GM03348 (cell line): ENCODE measurements around the gene PTPRN2.

Experiments used
- DNase-seq: peaks from one replicate; pipeline ENCODE4 v3.0.0; 2012; ENCODE audit warnings: low spot score

The PTPRN2 gene

GRCh38 chr7:157691586-157692459 is 895.8 kb downstream of the PTPRN2 start:
- DNase-seq, result no peak

- DNase-seq, result peak; percentile 44
Observed at GRCh38 chr7:157690833-157691585, 896.6 kb downstream of the PTPRN2 start.

- no peak for DNase-seq
Observed at GRCh38 chr7:157690058-157690832, 897.4 kb downstream of the PTPRN2 start.

- DNase-seq, result no peak
Observed at GRCh38 chr7:157689269-157690057, 898.2 kb downstream of the PTPRN2 start.

GRCh38 chr7:157688533-157689268 is 898.9 kb downstream of the PTPRN2 start:
- no peak for DNase-seq

GRCh38 chr7:157687845-157688532 is 899.6 kb downstream of the PTPRN2 start:
- no peak for DNase-seq

- DNase-seq, result no peak
Observed at GRCh38 chr7:157687158-157687557, 900.5 kb downstream of the PTPRN2 start.

GRCh38 chr7:157686285-157686894 is 901.2 kb downstream of the PTPRN2 start:
- no peak for DNase-seq

GRCh38 chr7:157685430-157686284 is 902.0 kb downstream of the PTPRN2 start:
- DNase-seq, result no peak

GRCh38 chr7:157684909-157685429 is 902.7 kb downstream of the PTPRN2 start:
- DNase-seq, result no peak

GRCh38 chr7:157684157-157684908 is 903.3 kb downstream of the PTPRN2 start:
- no peak for DNase-seq

- no peak for DNase-seq
Observed at GRCh38 chr7:157683747-157684156, 903.9 kb downstream of the PTPRN2 start.

- DNase-seq, result no peak
Observed at GRCh38 chr7:157682946-157683746, 904.5 kb downstream of the PTPRN2 start.

GRCh38 chr7:157682064-157682945 is 905.3 kb downstream of the PTPRN2 start:
- DNase-seq, result no peak

- no peak for DNase-seq
Observed at GRCh38 chr7:157679607-157680006, 908.0 kb downstream of the PTPRN2 start.

GRCh38 chr7:157678501-157678900 is 909.1 kb downstream of the PTPRN2 start:
- DNase-seq, result no peak
